ENCODE results near the gene AKIP1.
"Not testable (repeated sequence)": the region's sequence is repeated elsewhere in the genome, so short reads cannot be mapped to it uniquely, and the experiment has no call there.

AKIP1 gene, protein sequence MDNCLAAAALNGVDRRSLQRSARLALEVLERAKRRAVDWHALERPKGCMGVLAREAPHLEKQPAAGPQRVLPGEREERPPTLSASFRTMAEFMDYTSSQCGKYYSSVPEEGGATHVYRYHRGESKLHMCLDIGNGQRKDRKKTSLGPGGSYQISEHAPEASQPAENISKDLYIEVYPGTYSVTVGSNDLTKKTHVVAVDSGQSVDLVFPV
- total RNA-seq, result 9.8 to 57.4 (median 40.0) reads per million in 18 experiments

DNA sequence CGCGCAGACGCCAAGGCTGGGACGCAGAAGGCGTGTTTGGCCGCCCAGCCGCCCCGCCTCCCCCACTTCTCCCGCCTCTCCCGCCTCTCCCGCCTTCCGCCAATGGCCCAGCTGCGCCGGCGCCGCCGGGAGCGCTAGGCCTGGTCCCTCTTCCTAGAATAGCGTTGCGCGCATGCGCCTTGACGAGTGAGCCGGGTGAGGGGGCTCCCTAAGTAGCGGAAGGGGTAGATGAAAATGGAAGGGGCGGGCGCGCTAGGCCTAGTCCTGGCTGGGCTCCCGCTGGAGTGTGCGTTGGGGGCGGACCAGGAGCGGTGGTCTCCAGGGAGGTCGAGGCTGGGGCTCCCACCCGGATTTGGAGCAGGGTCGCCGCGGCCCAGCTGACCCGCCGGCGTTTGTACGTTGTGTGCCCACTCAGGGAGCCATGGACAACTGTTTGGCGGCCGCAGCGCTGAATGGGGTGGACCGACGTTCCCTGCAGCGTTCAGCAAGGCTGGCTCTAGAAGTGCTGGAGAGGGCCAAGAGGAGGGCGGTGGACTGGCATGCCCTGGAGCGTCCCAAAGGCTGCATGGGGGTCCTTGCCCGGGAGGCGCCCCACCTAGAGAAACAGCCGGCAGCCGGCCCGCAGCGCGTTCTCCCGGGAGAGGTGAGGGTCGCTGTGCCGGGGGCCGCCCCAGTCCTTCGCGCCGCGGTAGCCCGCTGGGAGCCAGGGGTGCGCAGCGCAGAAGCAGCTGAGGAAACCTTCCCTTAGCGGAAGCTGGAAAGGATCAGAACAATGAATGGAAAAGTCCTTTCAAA, at the start of gene AKIP1:
Gene AKIP1 (plus strand): TSS at position 161 of the 795 bp plus-strand sequence. CDS start 261 bp downstream, at position 422.
- DNase-seq, result peak; percentile 94 to 96

DNA sequence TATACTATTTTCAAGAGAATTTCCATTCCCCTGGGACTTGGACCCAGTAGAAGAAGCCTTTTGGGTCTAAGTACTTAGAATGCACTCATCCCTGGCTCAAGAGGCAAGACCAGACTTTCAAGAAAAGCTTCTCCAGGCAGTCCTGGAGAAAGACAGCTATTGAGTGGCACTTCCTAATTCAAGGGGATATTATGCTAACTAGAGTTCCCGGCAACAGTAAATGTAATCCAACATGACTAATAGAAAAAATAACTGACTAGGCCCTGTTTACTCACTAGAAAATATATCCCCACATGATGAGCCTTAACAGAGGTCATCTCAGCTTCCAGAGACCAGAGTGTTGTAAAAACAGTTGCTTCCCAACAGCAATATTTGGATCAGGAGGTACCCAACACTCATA, 47.2 kb upstream of the AKIP1 start:
- no peak for DNase-seq

DNA sequence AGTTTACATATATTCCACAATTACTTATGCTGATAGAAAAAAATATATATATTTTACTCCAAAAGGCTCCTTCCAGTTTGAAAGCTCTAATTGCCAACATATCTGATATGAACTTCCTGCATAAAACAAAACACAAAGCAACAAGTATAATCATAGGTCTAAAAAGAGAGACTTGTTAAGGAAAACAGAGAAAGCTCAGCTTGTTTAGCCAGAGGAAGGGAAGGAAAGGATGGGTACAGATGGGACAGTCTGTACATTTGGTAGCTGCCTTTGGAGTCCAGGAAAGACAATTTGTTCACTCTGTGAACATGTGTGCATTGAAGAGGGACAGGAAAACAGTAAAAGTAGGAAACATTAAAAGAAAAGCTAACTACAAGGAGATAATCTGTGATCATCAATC, 45.7 kb upstream of the AKIP1 start:
- no peak for DNase-seq

DNA sequence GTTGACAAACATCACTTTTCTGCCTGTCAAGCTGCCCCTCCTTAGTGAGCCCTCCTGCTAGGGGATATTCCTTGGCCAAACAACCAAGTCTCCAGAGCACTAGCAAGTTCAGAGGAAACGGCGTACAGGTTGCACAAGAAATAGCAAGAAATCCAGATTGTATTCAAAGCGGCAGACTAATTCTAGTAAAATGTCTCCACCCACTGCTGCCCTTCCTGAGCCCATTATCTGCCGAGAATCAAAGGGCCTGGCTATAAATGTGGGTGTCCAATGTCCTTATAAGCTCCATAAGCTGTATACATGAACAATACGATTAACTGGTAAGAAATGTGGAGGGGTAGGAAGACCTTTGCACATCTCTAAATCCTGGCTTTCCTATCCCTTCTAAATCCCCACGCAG, 44.0 kb upstream of the AKIP1 start:
- DNase-seq, result no peak

DNA sequence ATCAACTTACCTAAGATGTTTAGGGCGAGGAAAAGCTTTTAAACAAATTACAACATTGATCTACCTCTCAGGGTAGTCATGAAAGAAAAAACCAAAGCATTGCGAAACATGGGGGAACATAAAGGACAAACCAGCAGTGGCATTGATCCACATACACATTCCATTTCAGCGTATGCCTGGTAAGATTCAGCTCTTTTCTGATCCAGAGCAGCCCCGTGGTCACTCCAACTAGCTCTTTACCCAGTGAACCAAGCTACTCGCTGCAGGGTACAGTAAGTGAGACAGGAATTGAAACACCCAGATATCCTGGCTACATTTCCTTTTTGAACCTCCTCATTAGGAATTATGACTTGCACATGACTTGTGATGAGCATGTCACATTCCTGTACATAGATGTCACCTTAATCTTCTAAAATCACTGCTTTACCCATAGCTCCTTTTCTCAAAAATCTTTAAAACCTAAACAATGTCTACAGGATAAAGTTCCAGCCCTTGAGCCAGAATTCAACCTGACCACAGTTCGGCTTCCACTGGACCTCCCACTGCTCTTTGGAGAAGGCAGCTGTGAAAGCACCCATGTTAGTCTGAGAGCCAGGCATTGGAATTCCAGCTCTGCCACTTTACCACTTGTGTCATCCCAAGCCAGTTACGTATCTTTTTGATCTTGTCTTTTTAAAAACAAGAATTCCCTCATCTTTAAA, 42.9 kb upstream of the AKIP1 start:
- DNase-seq, result no peak

DNA sequence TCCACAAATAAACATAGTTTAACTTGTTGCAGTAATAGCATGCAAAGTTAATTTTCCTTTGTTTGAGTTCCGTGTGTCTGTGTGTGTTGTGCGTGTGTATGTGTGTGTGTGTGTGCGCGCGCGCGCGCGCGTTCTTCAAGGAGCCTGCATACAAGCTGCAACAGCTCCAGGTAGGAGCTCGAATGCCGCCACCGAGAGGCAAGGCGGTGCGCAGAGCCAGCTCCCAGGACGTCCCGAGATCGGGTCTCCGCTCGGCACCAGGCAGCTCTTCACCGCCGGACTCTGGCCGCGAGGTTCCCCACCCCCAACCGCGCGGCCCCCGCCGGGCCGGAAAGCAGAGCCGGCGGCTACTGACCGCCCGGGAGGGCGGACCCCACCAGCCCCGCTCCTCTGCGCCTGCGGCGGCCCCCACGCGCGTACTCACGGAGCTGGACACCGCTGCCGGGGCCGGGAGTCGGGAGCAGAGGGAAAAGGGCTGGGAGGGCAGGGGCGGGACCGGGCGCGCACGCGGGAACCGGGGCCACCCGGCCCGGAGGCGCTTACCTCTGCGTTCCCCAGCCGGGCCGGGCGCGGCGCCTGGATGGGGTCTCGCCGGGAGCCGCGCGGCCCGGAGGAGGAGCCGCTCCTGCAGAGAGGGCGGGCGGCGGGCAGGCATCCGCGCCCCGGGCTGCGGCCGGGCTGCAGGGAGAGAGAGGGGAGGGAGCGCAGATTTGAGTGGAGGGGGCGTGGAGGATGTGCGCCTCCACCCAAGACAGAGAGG, 40.4 kb upstream of the AKIP1 start:
- DNase-seq, result peak; percentile 5 to 31

DNA sequence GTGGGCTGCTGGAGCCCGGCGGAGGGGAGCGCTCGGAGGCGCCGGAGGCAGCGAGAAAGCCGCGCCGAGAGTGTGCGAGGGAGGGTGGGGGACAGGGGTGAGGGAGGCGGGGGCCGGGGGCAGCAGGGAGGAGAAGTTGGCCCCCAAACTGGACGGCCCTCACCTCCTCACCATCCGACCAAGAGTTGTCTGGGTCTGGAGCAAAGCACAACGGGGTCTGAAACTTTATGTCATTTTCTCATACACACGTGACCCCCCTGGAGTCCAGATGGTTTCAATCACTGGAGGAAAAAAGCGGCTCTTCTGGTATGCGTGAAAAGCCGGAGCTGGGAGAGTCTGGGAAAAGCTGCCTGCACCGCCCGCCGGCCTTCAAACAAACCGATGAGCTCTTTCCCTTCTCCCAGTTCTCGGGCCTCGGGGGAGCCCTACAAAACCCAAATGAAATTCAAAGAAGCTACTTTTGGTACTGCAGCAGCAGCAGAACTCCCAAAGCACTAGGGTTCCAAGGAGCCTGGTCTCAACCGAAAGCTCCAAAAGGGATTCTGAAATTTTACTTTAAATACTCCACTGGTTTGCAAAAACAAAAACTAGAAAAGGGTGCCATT, 39.7 kb upstream of the AKIP1 start:
- DNase-seq, result peak in 1 of 2 donors; percentile 29

DNA sequence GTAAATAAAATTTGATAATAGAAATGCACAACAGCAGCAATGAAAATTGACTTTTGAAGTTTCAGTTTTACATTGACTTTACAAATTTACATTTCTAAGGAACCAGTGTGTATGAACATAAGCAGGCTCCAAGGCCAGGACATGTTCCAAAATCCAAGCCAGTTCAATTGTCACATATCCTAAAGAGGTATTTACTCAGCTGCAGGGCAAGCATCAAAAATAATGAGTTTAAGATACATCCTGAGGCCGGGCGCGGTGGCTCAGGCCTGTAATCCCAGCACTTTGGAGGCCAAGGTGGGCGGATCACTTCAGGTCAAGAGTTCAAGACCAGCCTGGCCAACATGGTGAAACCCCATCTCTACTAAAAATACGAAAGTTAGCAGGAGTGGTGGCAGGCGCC, 39.0 kb upstream of the AKIP1 start:
- DNase-seq, result no peak

DNA sequence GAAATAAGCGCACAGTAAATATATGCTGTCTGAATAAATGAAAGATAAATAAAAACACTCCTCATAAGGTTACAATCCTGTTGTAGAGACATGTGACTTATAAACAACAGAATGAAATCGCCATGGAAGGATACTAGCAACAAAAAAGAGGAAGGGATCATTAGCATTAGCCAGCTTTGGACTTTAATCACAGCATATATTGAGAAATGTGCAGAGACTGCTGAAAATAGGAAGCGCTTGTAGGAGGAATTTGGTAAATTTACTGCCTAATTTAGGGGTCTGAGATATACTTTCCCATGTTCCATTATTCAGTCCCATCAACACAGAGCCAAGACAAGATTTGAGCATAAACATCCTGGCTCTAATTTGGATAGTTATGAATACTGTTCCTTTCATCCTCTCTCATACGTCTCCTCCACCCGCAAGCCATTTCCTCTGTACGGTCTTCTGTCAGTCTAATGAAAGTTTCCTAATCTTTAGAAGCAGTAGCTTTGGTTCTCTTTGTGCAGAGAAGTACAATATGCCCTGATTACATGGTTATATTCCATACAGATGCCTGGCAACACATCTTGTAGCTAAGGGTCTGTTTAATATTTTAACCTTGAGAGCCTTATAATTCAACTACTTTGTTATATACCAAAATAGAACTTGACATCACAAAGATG, 37.1 kb upstream of the AKIP1 start:
- DNase-seq, result peak; percentile 61 to 80

DNA sequence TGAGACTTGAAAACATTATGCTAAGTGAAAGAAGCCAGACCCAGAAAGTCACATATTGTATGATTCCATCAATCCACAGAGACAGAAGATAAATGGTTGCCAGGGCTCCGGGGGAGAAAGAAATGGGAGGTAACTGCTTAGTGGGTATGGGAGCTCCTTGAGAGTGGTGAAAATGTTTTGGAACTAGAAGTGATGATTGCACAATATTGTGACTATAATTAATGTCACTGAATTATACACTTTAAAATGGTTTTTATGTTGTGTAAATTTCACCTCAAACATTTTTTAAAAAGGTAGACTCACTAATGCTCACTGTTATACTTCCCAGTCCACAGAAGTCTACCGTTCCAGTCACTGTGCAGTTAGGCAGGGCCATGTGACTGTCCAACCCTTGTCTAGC, 32.2 kb upstream of the AKIP1 start:
- no peak for DNase-seq

DNA sequence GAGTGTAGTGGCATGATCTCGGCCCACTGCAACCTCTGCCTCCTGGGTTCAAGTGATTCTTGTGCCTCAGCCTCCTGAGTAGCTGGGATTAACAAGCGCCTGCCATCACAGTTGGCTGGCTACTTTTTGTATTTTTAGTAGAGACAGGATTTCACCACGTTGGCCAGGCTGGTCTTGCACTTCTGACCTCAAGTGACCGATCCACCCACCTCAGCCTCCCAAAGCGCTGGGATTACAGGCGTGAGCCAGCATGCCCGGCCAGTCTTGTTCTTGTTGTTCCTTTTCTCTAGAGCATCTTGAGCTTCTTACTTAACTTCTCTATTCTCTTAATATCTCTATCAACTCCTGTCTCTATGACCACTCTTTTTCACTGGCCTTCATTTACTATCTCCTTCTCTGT, 29.4 kb upstream of the AKIP1 start:
- peak; percentile 83 to 89 for DNase-seq

DNA sequence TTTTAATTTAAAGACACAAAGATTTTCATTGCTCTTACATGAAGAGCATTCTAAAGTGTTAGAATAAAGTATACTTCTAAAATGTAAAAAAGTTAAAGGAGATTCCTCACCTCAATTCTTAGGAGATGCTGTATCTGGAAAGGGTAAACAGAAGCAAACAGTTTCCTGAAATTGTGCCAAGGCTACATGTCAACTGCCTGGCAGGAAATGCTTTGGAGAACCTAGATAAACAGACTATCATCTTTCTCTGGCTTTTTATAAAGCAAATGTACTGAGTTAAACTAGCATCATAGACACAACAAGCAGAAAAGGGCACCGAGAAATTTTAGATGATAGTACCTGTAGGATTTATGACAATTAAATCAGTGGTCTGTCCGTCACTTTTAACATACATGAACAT, 24.7 kb upstream of the AKIP1 start:
- DNase-seq, result no peak

DNA sequence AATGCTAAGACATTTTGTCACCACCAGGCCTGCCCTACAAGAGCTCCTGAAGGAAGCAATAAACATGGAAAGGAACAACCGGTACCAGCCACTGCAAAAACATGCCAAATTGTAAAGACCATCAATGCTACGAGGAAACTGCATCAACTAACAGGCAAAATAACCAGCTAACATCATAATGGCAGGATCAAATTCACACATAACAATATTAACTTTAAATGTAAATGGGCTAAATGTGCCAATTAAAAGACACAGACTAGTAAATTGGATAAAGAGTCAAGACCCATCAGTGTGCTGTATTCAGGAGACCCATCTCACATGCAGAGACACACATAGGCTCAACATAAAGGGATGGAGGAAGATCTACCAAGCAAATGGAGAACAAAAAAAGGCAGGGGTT, 19.8 kb upstream of the AKIP1 start:
- not testable (repeated sequence) for DNase-seq

DNA sequence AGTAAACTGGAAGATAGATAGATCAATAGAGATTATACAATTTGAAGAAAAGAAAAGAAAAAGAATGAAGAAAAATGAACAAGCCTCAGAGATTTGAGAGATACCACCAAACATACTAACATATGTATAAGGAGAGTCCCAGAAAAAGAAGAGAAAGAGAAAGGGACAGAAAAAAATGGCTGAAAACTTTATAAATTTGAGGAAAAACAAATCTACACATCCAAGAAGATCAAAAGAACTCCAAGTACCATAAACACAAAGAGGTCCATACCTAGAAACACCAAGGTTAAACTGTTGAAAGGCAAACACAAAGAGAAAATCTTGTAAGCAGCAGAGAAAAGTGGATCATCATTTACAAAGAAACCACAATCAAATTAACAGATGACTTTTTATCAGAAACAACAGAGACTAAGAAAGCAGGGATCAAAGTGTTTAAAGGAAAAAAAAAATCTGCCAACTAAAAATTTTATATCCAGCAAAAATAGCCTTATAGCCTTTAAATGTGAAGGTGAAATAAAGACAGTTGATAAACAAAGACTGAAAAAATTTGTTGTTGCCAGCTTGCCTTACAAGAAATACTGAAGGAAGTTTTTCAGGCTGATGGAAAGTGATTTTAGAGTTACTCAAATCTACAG, 11.8 kb upstream of the AKIP1 start:
- no peak for DNase-seq

DNA sequence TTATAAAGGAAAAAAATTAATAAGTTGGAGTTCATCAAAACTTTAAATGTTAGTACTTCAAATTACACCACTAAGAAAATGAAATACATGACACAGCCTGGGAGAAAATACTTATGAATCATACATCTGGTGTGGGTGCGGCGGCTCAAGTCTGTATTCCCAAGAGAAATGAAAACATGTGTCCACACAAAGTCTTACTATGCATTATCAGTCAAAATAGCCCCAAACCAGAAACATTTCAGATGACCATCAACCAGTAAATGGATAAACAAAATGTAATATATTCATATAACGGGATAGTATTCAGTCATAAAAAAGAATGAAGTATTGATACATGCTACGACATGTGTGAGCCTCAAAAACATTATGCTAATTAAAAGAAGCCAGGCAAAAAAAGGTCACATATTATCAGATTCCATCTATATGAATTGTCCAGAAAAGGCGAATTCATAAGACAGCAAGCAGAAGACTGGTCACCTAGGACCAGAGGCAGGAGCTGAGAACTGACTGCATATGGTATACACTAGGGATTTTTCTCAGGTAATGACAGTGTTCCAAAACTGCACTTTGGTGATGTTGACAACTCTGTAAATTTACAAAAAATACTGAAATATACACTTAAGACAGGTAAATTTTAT, 5.3 kb upstream of the AKIP1 start:
- no peak for DNase-seq

DNA sequence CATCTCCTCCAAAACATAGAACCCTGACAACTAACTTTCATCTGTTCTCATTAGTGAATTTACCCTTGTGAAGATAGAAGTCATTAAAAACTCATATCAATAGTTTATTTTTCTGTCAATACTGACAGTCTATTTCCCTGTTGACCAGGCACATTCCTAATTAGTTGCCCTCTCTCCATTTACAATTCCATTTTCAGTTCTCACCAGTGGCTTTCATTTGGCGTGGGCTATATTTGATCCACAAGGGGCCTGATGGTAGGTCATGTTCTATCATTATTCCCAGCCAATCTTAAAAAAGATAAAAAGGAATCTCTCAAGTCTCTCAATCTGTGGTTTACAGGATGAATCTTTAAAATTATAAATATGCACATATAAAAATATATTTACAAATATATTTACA, 3.9 kb upstream of the AKIP1 start:
- no peak for DNase-seq

DNA sequence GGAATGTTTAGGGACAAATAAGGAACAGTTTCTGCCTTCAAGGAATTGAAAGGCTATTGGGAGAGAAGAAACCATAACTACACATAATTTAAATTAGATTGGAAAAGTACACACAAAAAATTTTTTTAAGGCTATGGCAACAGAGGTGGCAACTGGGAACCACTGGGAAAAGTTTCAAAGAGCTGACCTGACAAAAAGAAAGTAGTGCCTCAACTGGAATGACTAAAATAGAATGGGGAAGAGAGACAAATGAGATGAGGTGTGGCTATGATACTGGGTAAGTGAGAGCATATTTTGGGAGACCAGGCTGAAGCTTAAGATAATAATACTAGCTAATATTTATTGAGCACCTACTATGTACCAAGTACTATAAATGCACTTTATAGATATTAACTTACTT, 2.9 kb upstream of the AKIP1 start:
- no peak for DNase-seq

DNA sequence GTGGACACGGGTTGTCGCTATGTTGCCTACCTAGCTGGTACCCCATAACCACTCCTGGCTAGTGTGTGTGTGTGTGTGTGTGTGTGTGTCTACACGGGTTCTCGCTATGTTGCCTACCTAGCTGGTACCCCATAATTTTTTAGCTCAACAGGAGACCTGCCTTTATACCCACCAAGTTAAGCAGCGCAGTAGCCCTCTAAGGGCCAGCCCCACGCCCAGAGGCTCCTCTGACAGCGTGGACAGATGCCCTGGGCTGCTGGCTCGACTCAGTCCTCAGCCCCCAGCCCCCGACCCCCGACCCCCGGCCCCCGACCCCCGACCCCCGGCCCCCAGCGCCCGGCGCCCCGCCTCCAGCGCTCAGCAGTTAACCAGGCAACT, 351 bp upstream of the AKIP1 start:
- DNase-seq, result no peak

DNA sequence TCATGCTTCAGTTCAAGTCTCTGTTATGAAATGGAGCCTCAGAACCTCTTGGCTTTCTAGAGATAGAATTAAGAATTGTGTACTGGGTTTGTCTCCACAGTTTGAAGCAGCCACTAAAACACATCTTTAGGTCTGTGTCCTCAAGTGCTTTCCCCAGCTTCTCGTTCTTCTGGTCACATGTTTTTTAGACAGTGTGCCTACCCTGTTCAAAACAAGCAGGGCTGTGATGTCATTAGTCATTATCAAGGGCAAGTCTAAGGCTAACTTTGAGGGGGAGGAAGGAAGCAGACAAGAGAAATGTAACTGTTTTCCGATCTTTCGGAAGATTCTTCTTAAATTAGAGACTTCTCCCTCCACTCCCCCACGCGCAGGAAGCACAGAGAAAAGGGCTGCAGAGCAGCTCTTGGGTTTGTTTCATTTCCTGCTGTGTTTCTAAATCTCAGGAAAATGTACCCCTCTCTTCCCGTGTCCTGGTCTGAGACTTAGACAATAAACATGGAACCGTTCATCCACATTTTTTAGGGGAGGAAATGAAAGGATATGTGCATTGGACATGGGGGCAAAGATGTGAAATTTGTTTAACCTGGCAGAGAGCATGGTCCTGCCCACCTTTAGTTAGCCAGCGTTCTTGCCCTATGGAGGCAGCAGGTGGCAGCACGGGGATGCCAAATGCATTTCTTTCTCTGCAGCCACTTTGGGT, 3.1 kb downstream of the AKIP1 start:
- DNase-seq, result peak; percentile 85 to 86

DNA sequence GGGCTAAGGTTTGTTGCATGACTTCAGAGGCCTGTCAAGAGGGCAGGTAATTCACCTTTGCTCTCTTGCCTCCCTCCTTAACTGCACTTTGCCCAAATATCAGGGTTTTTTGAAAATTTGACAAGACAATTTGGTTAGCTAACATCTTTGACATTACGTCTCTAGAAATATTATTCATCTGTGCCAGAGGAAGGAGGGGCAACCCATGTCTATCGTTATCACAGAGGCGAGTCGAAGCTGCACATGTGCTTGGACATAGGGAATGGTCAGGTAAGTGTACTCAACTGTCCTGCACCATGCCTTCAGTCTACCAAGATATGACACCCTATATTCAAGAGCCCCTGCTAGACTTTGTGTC, 3.7 kb downstream of the AKIP1 start:
- DNase-seq, result no peak

Measured in inflammatory macrophage (primary cell).